Naive thymus-derived CD4-positive, alpha-beta T cell (primary cell): Measurements from ENCODE around the gene CALD1. TPM values are rescaled to one million over a fixed set of nuclear protein-coding genes. Genes with fewer than 3 reads are reported as not detected.
"Not testable (repeated sequence)": the region's sequence is repeated elsewhere in the genome, so short reads cannot be mapped to it uniquely, and the experiment has no call there.

ENCODE experiments used
- ATAC-seq: fragments of 150-1000 bp; cut with Tn5 transposase; 2 replicates; pipeline ENCODE4 v1.10.0; 2021; ENCODE audit warnings: mild to moderate bottlenecking, moderate library complexity
- CTCF ChIA-PET: fragments of 350-600 bp; sonication (Branson Sonifier 250); formaldehyde crosslinking; loops from one replicate; lab custom pipeline; 2021; ENCODE audit warnings: antibody characterized with exemption; lab: Charles Lee
- POLR2A ChIA-PET: fragments of 350-600 bp; sonication (Branson Sonifier 250); formaldehyde crosslinking; loops from one replicate; lab custom pipeline; 2021; ENCODE audit warnings: antibody characterized with exemption, inconsistent platforms; lab: Charles Lee
- DNase-seq, 9 donors: peaks; one replicate each; pipeline versions ENCODE4 v3.0.0 to v3.0.0-alpha.2; 2020 to 2022; ENCODE audit warnings: mixed read lengths in 1 of 9
- H3K27ac ChIP-seq: one replicate; pipeline ENCODE4 v1.7.0; 2013; ENCODE audit warnings: mild to moderate bottlenecking, low read depth, low read length, moderate library complexity
- H3K27me3 ChIP-seq, 2 donors: one replicate each; pipeline ENCODE4 v1.7.0; 2013; ENCODE audit warnings: low read length in 2 of 2, mild to moderate bottlenecking in 2 of 2, moderate library complexity in 2 of 2; ENCODE audit not compliant: control insufficient read depth in 2 of 2, insufficient read depth in 2 of 2
- H3K36me3 ChIP-seq, 3 experiments: 1 replicate in 2 of 3; 2 replicates in 1 of 3; pipeline ENCODE4 v1.7.0; 2013; ENCODE audit warnings: low read length in 3 of 3, mild to moderate bottlenecking in 3 of 3, moderate library complexity in 1 of 3; ENCODE audit not compliant: insufficient read depth in 3 of 3, control insufficient read depth in 2 of 3
- H3K4me1 ChIP-seq, 2 donors: one replicate each; pipeline ENCODE4 v1.7.0; 2013; ENCODE audit warnings: low read length in 2 of 2, mild to moderate bottlenecking in 2 of 2, moderate library complexity in 1 of 2; ENCODE audit not compliant: control insufficient read depth in 2 of 2, insufficient read depth in 2 of 2
- H3K4me3 ChIP-seq: 2 replicates; pipeline ENCODE4 v1.7.0; 2013; ENCODE audit warnings: mild to moderate bottlenecking, low read length
- H3K9me3 ChIP-seq, 3 experiments: 1 replicate in 2 of 3; 2 replicates in 1 of 3; pipeline ENCODE4 v1.7.0; 2013; ENCODE audit warnings: low read length in 3 of 3; ENCODE audit not compliant: control insufficient read depth in 2 of 3
- H3K27ac Mint-ChIP-seq, 9 donors: one replicate each; pipeline ENCODE4 v1.8.0; 2020 to 2022; ENCODE audit warnings: mixed read lengths in 9 of 9, mild to moderate bottlenecking in 8 of 9, moderate library complexity in 5 of 9, inconsistent platforms in 2 of 9
- H3K27me3 Mint-ChIP-seq, 5 donors: one replicate each; pipeline ENCODE4 v1.8.0; 2021 to 2022; ENCODE audit warnings: mixed read lengths in 5 of 5, mild to moderate bottlenecking in 1 of 5
- H3K36me3 Mint-ChIP-seq, 5 donors: one replicate each; pipeline ENCODE4 v1.8.0; 2020 to 2022; ENCODE audit warnings: mixed read lengths in 5 of 5, mild to moderate bottlenecking in 3 of 5, inconsistent platforms in 1 of 5
- H3K4me1 Mint-ChIP-seq, 7 donors: one replicate each; pipeline ENCODE4 v1.8.0; 2020 to 2022; ENCODE audit warnings: mixed read lengths in 7 of 7, mild to moderate bottlenecking in 3 of 7, inconsistent platforms in 1 of 7
- H3K4me3 Mint-ChIP-seq, 10 donors: one replicate each; pipeline ENCODE4 v1.8.0; 2020 to 2022; ENCODE audit warnings: mild to moderate bottlenecking in 10 of 10, mixed read lengths in 10 of 10, moderate library complexity in 6 of 10, inconsistent platforms in 2 of 10
- H3K9me3 Mint-ChIP-seq, 11 donors: one replicate each; pipeline ENCODE4 v1.8.0; 2020 to 2022; ENCODE audit warnings: mixed read lengths in 11 of 11, mild to moderate bottlenecking in 4 of 11, inconsistent platforms in 1 of 11, moderate library complexity in 1 of 11
- intact Hi-C, 2 donors: fragments of 100-400 bp; cut with micrococcal nuclease; formaldehyde crosslinking; loops; one replicate each; pipeline ENCODE4 v1.15.1; 2023
- polyA plus RNA-seq, 2 donors: library from polyadenylated mRNA; unstranded; fragments of 300-500 nt; fragmentation: Illumina TruSeq; gene quantifications; one replicate each; pipeline ENCODE4 v1.2.3, GENCODE V29; 2021
- total RNA-seq, 6 experiments: library from RNA in 5 of 6; stranded (reverse) in 5 of 6; gene quantifications; 1 replicate in 5 of 6; 2 replicates in 1 of 6; pipeline ENCODE4 v1.2.3 and lab custom pipeline; 2021 to 2026

CALD1 gene
- total and polyA plus RNA-seq, 7 experiments from 2014 or later, result 0.27 to 2.0 (median 0.37) TPM; not detected in 1

DNA sequence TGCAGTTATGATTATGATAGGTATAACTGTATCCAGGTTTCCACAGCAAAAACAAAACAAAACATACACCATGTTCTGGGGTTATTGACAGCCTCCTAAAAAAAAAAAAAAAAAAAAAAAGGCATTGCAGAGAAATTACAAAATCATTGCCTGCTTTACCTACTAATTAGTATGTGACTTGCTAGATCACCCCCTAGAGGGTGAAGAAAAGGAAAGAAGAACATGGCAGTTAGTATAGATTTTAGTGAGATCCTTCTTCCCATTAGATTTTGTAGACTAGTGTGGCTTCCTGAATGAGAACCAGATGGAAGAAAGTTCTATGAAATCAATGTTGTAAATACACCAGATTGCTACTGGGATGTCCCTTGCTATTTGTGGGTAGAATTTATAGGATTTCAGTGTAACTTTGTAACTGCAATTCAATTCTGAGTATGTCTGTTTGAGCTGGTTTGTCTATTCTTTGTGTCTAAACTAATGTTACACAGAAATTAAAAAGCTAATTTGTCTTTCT is 182.9 kb downstream of the CALD1 start:
- no peaks in the 10 kb centered on the region for H3K9me3 Mint-ChIP-seq
- ATAC-seq, result no peak
- no peak overlapping the region for H3K27ac ChIP-seq
- H3K27me3 ChIP-seq, result no peaks in the 10 kb centered on the region
- H3K4me1 Mint-ChIP-seq, result peaks cover 0 to 4% (median 3%) of the 10 kb centered on the region in 7 donors
- CTCF ChIA-PET, result interaction anchor here (1.1 kb wide), 1 partner anchor 8 kb away, joined by 3 read pairs; no protein-coding TSS in a partner anchor
- no peaks in the 10 kb centered on the region for H3K9me3 ChIP-seq
- no peak overlapping the region for H3K4me3 Mint-ChIP-seq
- no peaks in the 10 kb centered on the region for H3K36me3 Mint-ChIP-seq
- POLR2A ChIA-PET, result interaction anchor here (0.6 kb wide), 1 partner anchor 209 kb away, joined by 3 read pairs; no protein-coding TSS in a partner anchor
- H3K27me3 Mint-ChIP-seq, result peaks cover 0 to 19% (median 7%) of the 10 kb centered on the region in 5 donors
- H3K4me1 ChIP-seq, result no peaks in the 10 kb centered on the region
- intact Hi-C loops, result no loop called here
- H3K27ac Mint-ChIP-seq, result no peak overlapping the region
- no peaks in the 10 kb centered on the region for H3K36me3 ChIP-seq
- H3K4me3 ChIP-seq, result no peak overlapping the region
- DNase-seq, result no peak

DNA sequence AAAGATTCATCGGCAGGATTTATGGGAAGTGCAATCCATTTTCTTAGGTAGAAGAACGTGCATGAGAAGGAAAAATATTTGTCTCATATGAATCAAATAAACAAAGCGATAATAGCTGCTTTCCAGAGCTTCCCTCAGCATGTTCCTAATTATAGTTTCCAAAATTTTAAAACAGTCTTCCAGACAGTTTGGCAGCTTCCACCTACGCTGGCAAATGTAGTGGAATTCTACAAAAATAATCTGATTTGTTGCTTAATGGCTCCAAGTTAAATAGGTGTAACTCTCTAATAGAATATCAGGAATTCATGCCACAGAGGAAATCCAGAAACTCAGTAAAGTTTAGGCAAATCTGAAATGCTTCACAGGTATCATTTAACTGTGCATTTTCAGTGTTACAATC is 183.6 kb downstream of the CALD1 start:
- Histone ChIP-seq H3K4me1 (no peaks in the 10 kb centered on the region), H3K4me3 (no peak overlapping the region), H3K9me3 (no peaks in the 10 kb centered on the region), H3K36me3 (no peaks in the 10 kb centered on the region), H3K27ac (no peak overlapping the region), H3K27me3 (no peaks in the 10 kb centered on the region)
- no peak overlapping the region for H3K4me3 Mint-ChIP-seq
- H3K4me1 Mint-ChIP-seq, result peaks cover 0 to 10% (median 8%) of the 10 kb centered on the region in 7 donors
- no peak for ATAC-seq
- no peak for DNase-seq
- ChIA-PET POLR2A (interaction anchor here (0.6 kb wide), 1 partner anchor 208 kb away, joined by 3 read pairs; no protein-coding TSS in a partner anchor), CTCF (interaction anchor here (1.1 kb wide), 1 partner anchor 9 kb away, joined by 3 read pairs; no protein-coding TSS in a partner anchor)
- H3K27ac Mint-ChIP-seq, result no peak overlapping the region
- intact Hi-C loops, result no loop called here
- H3K27me3 Mint-ChIP-seq, result peaks cover 0 to 22% (median 7%) of the 10 kb centered on the region in 5 donors
- H3K9me3 Mint-ChIP-seq, result no peaks in the 10 kb centered on the region
- no peaks in the 10 kb centered on the region for H3K36me3 Mint-ChIP-seq

DNA sequence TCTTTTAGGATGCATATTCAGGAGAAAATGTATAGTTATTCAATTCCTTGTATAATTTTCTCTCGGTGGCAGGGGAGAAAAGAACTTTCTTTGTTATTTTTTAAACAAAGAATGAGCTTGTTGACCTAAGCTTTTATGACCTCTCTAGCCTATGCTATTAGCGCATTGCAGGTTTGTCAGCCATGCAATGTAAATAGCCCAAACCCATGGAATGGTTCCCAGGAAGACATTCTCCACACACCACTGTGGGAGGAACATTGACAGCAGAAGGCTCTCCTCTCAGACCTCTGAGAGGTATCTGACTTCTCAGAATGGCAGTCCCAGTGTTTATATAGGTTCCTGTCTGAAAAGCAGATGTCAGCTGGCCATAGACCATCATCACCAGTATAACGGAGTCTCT is 187.3 kb downstream of the CALD1 start:
- Mint-ChIP-seq H3K36me3 (no peaks in the 10 kb centered on the region), H3K27me3 (peaks cover 0 to 26% (median 7%) of the 10 kb centered on the region in 5 donors), H3K4me1 (peaks cover 0 to 13% (median 8%) of the 10 kb centered on the region in 7 donors), H3K27ac (no peak overlapping the region), H3K4me3 (no peak overlapping the region), H3K9me3 (no peaks in the 10 kb centered on the region)
- intact Hi-C loops, result no loop called here
- Histone ChIP-seq H3K4me1 (no peaks in the 10 kb centered on the region), H3K27me3 (no peaks in the 10 kb centered on the region), H3K4me3 (no peak overlapping the region), H3K36me3 (no peaks in the 10 kb centered on the region), H3K27ac (no peak overlapping the region), H3K9me3 (no peaks in the 10 kb centered on the region)
- no peak for ATAC-seq
- CTCF ChIA-PET, result interaction anchor here (1.0 to 1.4 kb wide), 4 partner anchors 9 to 534 kb away, joined by 3 read pairs; partner anchors contain the start of gene AGBL3
- no peak for DNase-seq
- POLR2A ChIA-PET, result no interaction called here

DNA sequence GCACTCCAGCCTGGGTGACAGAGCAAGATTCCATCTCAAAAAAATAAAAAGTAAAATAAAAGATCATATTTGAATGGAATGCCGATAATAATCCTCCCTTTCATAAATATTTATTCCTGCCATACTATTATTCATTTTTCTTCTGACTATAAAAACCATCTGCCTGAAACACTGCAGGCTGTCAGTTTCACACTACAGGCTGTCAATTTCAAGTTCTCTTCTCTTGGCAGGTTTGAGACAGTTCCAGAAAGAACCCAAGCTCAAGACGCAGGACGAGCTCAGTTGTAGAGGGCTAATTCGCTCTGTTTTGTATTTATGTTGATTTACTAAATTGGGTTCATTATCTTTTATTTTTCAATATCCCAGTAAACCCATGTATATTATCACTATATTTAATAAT is 188.7 kb downstream of the CALD1 start:
- Histone ChIP-seq H3K4me1 (no peaks in the 10 kb centered on the region), H3K4me3 (no peak overlapping the region), H3K36me3 (no peaks in the 10 kb centered on the region), H3K27me3 (no peaks in the 10 kb centered on the region), H3K9me3 (no peaks in the 10 kb centered on the region), H3K27ac (no peak overlapping the region)
- ATAC-seq (no peak), DNase-seq (no peak)
- ChIA-PET POLR2A (no interaction called here), CTCF (interaction anchor here (1.3 kb wide), 1 partner anchor 18 kb away, joined by 3 read pairs; the partner anchor contains the start of gene AGBL3)
- Mint-ChIP-seq H3K27me3 (peaks cover 0 to 27% (median 7%) of the 10 kb centered on the region in 5 donors), H3K4me3 (no peak overlapping the region), H3K36me3 (no peaks in the 10 kb centered on the region), H3K4me1 (peaks cover 0 to 13% (median 8%) of the 10 kb centered on the region in 7 donors), H3K9me3 (no peaks in the 10 kb centered on the region), H3K27ac (no peak overlapping the region)
- intact Hi-C loops, result no loop called here

DNA sequence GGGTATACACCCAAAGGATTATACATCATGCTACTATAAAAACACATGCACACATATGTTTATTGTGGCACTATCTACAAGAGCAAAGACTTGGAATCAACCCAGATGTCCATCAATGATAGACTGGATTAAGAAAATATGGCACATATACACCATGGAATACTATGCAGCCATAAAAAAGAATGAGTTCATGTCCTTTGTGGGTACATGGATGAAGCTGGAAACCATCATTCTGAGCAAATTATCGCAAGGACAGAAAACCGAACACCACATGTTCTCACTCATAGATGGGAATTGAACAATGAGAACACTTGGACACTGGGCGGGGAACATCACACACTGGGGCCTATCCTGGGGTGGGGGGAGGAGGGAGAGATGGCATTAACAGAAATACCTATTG is 202.2 kb downstream of the CALD1 start:
- H3K4me1 ChIP-seq, H3K4me3 ChIP-seq, H3K27me3 ChIP-seq, H3K27me3 Mint-ChIP-seq, H3K36me3 Mint-ChIP-seq, H3K36me3 ChIP-seq, H3K27ac Mint-ChIP-seq, H3K27ac ChIP-seq, H3K9me3 Mint-ChIP-seq, DNase-seq, ATAC-seq, H3K9me3 ChIP-seq, POLR2A ChIA-PET, H3K4me3 Mint-ChIP-seq, CTCF ChIA-PET: not testable (repeated sequence)
- H3K4me1 Mint-ChIP-seq, result peaks cover 4 to 16% (median 15%) of the 10 kb centered on the region in 7 donors
- intact Hi-C loops, result loop anchor here in 1 of 2 donors (10.0 kb wide), 1 partner anchor 993 kb away; the partner anchor contains the start of gene MTPN

DNA sequence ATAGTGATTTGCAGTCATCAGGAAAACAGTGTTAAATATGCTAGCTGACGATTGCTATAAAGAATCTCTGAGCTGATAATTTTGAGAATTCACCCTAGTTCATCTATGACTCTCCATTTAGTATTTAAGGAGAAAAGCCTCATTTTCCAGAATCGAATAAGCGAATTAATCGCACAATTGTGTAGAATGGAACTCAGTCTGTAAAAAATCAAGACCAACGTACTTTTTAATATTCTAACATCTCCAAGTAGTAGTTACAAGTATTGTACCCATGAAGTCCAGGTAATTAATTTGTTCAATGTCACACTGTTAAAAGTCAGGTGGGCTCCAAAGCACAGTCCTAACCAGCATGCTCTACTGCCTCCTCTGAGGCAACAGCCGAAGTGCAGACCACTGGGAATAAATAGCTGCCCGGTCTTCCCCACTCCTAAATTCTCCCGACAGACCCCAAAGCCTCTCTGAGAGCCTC is 206.5 kb downstream of the CALD1 start:
- H3K36me3 ChIP-seq, result peaks cover 0 to 8% (median 0%) of the 10 kb centered on the region in 3 experiments
- Mint-ChIP-seq H3K36me3 (peaks cover 0 to 12% (median 0%) of the 10 kb centered on the region in 5 donors), H3K27ac (peak overlapping the region; percentile 97 to 100 (median 99)), H3K4me3 (peak overlapping the region; percentile 93 to 100 (median 98)), H3K9me3 (peaks cover 0 to 1% (median 0%) of the 10 kb centered on the region in 11 donors), H3K4me1 (peaks cover 18 to 54% (median 45%) of the 10 kb centered on the region in 7 donors), H3K27me3 (no peaks in the 10 kb centered on the region)
- H3K4me3 ChIP-seq, result peak overlapping the region; percentile 92
- no peaks in the 10 kb centered on the region for H3K9me3 ChIP-seq
- peak overlapping the region; percentile 96 for H3K27ac ChIP-seq
- ChIA-PET POLR2A (interaction anchor here (0.7 to 4.6 kb wide), 13 partner anchors 10 to 351 kb away, joined by 3 to 59 read pairs (median 7); partner anchors contain the start of genes BPGM, CYREN, TMEM140 and WDR91), CTCF (interaction anchor here (0.6 to 4.8 kb wide), 20 partner anchors 8 to 553 kb away, joined by 3 to 31 read pairs (median 3); partner anchors contain the start of genes BPGM, CYREN and TMEM140)
- H3K27me3 ChIP-seq, result no peaks in the 10 kb centered on the region
- intact Hi-C loops, result loop anchor here (1.0 to 10.0 kb wide), 18 partner anchors 9 to 1904 kb away; partner anchors contain the start of genes AKR1B1 (in 2 of the 2), BPGM (in 2 of the 2), CNOT4 (in 2 of the 2) and CYREN (in 2 of the 2)
- ATAC-seq (peak; percentile 72), DNase-seq (no peak)
- H3K4me1 ChIP-seq, result no peaks in the 10 kb centered on the region
